ENCODE results near the gene FBXW11.

DNA sequence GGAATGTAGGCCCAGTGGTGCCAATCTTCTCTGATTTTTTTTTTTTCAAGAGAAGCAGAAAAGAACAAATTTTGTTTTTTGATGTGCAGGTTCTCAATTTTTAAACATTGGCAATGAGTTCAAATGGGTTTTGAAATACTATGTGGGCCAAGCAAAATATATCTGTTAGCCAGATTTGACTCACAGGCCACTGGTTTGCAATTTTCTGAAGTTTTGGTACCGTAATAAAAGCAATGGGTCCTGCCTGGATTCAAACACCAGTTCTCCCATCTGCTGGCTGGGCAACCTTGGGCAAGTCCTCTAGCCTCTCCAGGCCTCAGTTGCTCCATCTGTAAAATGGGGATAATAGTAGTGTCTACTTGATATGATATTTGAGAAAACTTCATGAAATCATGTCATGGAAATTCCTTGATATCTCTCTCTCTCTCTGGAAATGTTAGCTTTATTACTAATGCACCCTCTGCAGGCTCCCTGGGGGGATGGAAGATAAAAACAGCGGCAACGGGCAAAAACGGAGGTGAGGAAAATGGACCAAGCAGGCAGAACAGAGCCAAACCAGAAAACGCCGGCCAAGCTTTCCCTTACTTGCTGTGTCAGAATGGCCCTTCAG lies 157.4 kb downstream of the FBXW11 start:
- no peak for TF ChIP-seq POLR2AphosphoS5 (IDR thresholded peaks at IDR 0.05)
- no peak for TF ChIP-seq CTCF (IDR thresholded peaks at IDR 0.05)
